Measurements from ENCODE around the gene CCDC148. TPM values are rescaled to one million over a fixed set of nuclear protein-coding genes. Genes with fewer than 3 reads are reported as not detected.

The CCDC148 gene
- total and polyA plus RNA-seq, 3 donors from 2014 or later, result 2.3 to 5.7 (median 5.0) TPM

DNA sequence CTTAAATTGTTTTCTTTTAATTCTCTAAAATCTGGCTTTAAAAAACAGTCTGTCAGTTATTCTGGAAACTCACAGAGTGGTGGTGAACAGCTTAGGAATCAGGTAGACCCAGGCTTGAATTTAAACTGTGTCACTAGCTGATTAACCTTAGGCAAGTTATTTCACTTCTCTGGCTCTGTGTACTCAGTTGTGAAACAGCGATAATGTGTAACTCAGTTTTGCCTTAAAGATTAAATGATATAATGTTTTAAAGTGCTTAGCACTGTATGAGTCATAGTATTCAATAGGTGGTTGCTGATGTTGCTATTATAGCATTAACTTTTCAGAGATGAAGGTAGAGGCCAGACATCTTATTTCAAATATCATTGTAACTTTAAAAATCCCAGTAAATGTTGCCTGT, 40.9 kb upstream of the CCDC148 start:
- Histone ChIP-seq H3K27ac (no peak overlapping the region), H3K4me1 (peaks cover 8% of the 10 kb centered on the region), H3K27me3 (no peaks in the 10 kb centered on the region), H3K9me3 (no peaks in the 10 kb centered on the region), H3K36me3 (ENCODE audit: low read depth, missing control alignments) (no peaks in the 10 kb centered on the region), H3K4me3 (no peak overlapping the region)
- intact Hi-C loops (cut with DNase I; ENCODE audit: low total_unique reads), result no loop called here
- TF ChIP-seq, protein P1, sequence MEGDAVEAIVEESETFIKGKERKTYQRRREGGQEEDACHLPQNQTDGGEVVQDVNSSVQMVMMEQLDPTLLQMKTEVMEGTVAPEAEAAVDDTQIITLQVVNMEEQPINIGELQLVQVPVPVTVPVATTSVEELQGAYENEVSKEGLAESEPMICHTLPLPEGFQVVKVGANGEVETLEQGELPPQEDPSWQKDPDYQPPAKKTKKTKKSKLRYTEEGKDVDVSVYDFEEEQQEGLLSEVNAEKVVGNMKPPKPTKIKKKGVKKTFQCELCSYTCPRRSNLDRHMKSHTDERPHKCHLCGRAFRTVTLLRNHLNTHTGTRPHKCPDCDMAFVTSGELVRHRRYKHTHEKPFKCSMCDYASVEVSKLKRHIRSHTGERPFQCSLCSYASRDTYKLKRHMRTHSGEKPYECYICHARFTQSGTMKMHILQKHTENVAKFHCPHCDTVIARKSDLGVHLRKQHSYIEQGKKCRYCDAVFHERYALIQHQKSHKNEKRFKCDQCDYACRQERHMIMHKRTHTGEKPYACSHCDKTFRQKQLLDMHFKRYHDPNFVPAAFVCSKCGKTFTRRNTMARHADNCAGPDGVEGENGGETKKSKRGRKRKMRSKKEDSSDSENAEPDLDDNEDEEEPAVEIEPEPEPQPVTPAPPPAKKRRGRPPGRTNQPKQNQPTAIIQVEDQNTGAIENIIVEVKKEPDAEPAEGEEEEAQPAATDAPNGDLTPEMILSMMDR (IDR thresholded peaks at IDR 0.05), result no peak
- no peak for TF ChIP-seq POLR2A (IDR thresholded peaks at IDR 0.05)
- DNase-seq, result no peak
- 76 to 79% methylated on average over 1 of the region's 1 CpG for WGBS, 2 donors

DNA sequence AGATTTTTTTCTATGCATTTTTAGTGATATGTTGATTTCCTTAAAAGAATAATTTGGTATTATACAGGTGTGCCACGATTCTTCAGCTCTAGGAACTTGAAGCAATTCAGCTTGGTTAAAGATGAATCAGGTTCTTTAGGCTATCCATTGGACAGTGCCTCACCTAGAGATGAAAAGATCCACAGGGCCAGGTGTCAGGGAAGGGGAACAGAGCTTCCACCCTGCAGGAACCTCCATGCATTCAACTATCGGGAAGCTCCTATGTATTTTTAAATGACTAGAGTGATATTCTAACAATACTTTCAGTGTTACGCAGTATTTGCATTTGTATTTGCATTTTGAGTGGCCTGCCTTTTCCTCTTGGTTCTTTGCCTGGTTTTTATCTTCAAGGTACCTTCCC, 40.4 kb upstream of the CCDC148 start:
- Histone ChIP-seq H3K36me3 (ENCODE audit: low read depth, missing control alignments) (no peaks in the 10 kb centered on the region), H3K4me1 (peaks cover 8% of the 10 kb centered on the region), H3K27ac (no peak overlapping the region), H3K27me3 (no peaks in the 10 kb centered on the region), H3K4me3 (no peak overlapping the region), H3K9me3 (no peaks in the 10 kb centered on the region)
- no peak for DNase-seq
- intact Hi-C loops (cut with DNase I; ENCODE audit: low total_unique reads), result no loop called here
- 86 to 89% methylated on average over 3 of the region's 3 CpGs for WGBS, 2 donors
- TF ChIP-seq POLR2A (IDR thresholded peaks at IDR 0.05), result no peak
- TF ChIP-seq, protein P1 (IDR thresholded peaks at IDR 0.05), result no peak

DNA sequence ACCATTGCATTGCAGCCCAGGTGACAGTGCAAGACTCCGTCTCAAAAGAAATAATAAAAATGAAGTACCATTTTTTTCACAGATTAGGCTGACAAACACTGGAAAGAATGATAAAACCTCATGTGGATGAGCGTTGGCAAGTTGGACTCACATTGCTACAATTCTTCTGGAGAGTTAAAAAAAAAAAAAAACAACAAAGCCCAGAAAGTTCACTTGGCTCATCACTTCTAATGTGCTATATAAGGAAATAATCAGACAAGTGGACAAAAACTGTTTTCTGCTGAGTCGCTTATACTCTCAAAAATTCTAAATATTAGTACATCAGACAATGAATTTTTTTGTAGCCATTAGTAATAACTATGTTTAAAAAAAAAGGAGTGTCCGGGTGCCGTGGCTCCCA, 38.6 kb upstream of the CCDC148 start:
- Histone ChIP-seq H3K4me1 (peaks cover 8% of the 10 kb centered on the region), H3K9me3 (no peaks in the 10 kb centered on the region), H3K4me3 (no peak overlapping the region), H3K27me3 (no peaks in the 10 kb centered on the region), H3K36me3 (ENCODE audit: low read depth, missing control alignments) (no peaks in the 10 kb centered on the region), H3K27ac (no peak overlapping the region)
- DNase-seq, result no peak
- TF ChIP-seq, protein P1 (IDR thresholded peaks at IDR 0.05), result no peak
- no peak for TF ChIP-seq POLR2A (IDR thresholded peaks at IDR 0.05)
- 43 to 58% methylated on average over 5 of the region's 5 CpGs for WGBS, 2 donors
- intact Hi-C loops (cut with DNase I; ENCODE audit: low total_unique reads), result no loop called here

DNA sequence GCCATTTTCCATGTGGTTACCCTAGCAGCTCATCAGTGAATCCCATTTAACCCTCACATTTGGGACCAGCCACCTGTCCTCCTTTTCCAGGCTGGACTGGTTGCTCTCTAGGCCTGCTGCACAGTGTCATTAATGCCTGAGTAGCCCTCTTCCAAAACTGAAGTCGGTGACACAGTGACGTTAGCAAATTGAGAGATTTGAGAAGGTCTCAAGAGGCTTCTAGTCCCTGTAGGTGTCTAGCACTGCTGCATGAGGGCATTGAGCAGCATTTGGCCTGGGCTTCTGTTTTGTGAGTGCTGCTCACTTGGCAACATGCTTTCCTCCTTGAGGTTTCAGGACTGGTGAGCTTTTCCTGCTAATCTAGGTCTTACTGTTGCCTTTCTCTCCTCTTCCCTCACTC, 36.9 kb upstream of the CCDC148 start:
- Histone ChIP-seq H3K27ac (no peak overlapping the region), H3K27me3 (no peaks in the 10 kb centered on the region), H3K36me3 (ENCODE audit: low read depth, missing control alignments) (no peaks in the 10 kb centered on the region), H3K9me3 (no peaks in the 10 kb centered on the region), H3K4me1 (peaks cover 6% of the 10 kb centered on the region), H3K4me3 (no peak overlapping the region)
- TF ChIP-seq POLR2A (IDR thresholded peaks at IDR 0.05), result no peak
- TF ChIP-seq, protein P1 (IDR thresholded peaks at IDR 0.05), result no peak
- no peak for DNase-seq
- intact Hi-C loops (cut with DNase I; ENCODE audit: low total_unique reads), result no loop called here
- WGBS, 2 donors, result 27 to 76% methylated on average over 2 of the region's 2 CpGs

DNA sequence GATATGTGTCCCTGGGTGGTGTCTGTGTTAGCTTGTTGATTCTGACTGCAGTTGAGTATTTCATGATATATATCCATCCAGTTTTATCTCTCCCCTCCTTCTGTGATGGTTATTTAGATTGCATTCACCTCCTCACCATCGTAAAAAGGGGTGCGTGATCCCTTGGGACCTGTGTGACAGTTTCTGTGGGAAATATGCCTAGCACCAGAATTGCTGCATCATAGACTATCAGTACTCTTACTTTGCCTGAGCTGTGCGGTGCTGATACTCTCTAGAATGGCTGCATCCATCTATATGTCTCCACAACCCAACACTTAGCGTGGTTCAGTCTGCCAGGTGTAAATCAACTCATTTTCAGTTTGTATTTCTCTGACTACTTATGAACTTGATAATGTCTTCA, 34.5 kb upstream of the CCDC148 start:
- H3K36me3 ChIP-seq (ENCODE audit: low read depth, missing control alignments), result no peaks in the 10 kb centered on the region
- H3K9me3 ChIP-seq, result no peaks in the 10 kb centered on the region
- peaks cover 6% of the 10 kb centered on the region for H3K4me1 ChIP-seq
- no peak for DNase-seq
- intact Hi-C loops (cut with DNase I; ENCODE audit: low total_unique reads), result no loop called here
- H3K27me3 ChIP-seq, result no peaks in the 10 kb centered on the region
- no peak overlapping the region for H3K4me3 ChIP-seq
- WGBS, 2 donors, result 94 to 97% methylated on average over 4 of the region's 4 CpGs
- TF ChIP-seq, protein P1 (IDR thresholded peaks at IDR 0.05), result no peak
- TF ChIP-seq POLR2A (IDR thresholded peaks at IDR 0.05), result no peak
- no peak overlapping the region for H3K27ac ChIP-seq

Measured in testis (tissue), 3 donors.